HG03196 (cell line): Measurements from ENCODE around the gene USP12.
"Not testable (repeated sequence)": the region's sequence is repeated elsewhere in the genome, so short reads cannot be mapped to it uniquely, and the experiment has no call there.

Experiments
- ATAC-seq: cut with Tn5 transposase; IDR thresholded peaks from one replicate; pipeline ENCODE4 v1.9.1; 2021; ENCODE audit not compliant: unreplicated experiment

Gene USP12

DNA sequence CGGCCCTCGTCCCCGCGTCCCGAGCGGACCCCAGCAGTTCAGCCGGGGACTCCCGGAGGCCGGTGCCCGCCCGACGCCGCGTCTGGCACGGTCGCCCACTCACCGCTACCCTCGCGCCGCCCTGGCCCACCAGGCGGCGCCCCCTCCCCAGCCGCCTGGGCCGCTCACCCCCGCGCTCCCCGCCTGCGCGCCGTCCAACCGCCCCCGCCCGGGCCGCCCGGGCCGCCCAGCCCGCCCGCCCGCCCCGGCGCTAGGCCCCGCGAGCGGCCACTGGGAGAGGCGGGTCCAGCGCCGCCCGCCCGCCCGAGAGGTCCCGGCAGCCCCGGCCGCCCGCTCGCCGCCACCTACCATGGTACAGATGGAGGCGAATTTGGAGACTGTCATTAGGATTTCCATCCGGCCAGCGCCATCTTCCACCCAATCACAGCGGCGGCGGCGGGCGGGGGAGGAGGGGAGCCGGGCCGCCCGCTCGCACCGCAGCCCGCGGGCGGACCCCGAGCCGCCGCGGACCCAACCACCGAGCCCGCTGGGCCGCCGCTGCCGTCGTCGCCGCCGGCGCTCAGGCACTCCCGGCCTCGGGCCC is at the start of gene USP12:
Gene USP12 (minus strand): TSS at position 568 of the 583 bp plus-strand sequence. CDS start 172 bp downstream, at position 396.
- peak; percentile 19 for ATAC-seq

GRCh38 chr13:27219611-27220010 is 48.0 kb upstream of the USP12 start:
- no peak for ATAC-seq

DNA sequence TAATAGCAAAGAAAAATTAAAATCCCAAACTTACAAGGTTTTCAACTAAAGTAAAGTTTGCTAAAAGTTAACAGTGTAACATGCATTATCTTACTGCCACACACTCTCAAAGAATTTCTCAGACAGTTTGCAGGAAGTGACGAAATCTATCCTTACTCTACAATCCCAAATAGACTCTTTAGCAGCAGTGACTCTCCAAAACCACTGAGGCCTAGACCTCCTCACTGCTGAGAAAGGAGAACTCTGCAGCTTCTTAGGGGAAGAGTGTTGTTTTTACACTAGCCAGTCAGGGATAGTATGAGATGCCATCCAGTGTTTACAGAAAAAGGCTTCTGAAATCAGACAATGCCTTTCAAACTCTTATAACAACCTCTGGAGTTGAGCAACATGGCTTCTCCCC is 47.2 kb upstream of the USP12 start:
- ATAC-seq = not testable (repeated sequence)

GRCh38 chr13:27217791-27218190 is 46.2 kb upstream of the USP12 start:
- ATAC-seq = not testable (repeated sequence)

DNA sequence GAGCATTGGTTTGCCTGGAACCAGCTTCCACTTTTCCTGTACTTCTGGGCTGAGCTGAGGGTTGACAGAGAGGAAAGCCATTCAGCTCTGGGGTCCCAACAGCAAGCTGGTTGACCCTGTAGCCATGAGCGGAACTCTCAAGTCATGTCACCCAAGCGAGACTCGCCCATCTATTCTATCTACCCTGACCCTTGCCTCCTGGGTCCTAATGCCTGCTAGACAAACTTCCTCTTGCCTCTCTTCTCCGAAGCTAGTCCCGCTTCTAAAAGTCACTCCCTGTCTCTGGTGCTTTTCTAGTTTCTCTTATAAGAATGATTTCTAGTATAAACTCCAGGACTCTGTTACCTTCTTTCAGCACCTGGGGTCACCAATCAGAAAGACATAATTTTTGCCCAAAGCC is 41.8 kb upstream of the USP12 start:
- not testable (repeated sequence) for ATAC-seq

DNA sequence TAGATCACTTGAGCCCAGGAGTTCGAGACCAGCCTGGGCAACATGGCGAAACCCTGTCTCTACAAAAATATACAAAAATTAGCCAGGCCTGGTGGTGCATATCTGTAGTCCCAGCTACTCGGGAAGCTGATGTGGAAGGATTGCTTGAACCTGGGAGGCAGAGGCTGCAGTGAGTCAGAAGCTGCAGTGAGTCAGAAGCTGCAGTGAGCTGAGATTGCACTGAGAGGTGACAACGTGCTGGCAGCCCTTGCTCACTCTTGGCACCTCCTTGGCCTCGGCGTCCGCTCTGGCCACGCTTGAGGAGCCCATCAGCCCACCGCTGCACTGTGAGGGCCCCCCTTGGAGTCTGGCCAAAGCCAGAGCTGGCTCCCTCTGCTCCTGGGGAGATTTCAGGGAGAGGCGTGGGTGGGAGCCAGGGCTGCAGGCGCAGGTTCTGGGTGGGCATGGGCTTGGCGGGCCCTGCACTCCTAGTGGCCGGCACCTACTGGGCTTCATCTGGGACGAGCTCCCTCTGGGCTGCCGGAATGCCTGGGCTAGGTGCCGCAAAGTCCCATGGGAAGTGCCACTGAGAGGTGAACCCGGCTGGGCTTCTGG is 40.3 kb upstream of the USP12 start:
- ATAC-seq = no peak

DNA sequence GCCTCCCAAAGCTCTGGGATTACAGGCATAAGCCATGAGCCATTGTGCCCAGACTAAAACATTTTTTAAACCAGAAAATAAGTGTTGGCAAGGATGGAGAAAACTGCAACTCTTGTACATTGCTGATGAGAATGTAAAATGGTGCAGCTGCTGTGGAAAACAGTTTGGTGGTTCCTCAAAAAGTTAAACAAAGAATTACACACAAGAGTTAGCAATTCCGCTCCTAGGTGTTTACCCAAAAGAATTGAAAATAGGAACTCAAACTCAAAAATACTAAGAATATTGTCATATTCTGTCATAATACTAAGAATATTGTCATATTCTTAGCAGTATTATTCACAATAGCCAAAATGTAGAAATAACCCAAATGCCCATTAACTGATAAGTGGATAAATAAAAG is 39.7 kb upstream of the USP12 start:
- ATAC-seq = no peak

- no peak for ATAC-seq
These were observed 36.9 kb upstream of the USP12 start for GRCh38 chr13:27208514-27208913.

- no peak for ATAC-seq
These were observed 32.2 kb upstream of the USP12 start for GRCh38 chr13:27203854-27204253.

DNA sequence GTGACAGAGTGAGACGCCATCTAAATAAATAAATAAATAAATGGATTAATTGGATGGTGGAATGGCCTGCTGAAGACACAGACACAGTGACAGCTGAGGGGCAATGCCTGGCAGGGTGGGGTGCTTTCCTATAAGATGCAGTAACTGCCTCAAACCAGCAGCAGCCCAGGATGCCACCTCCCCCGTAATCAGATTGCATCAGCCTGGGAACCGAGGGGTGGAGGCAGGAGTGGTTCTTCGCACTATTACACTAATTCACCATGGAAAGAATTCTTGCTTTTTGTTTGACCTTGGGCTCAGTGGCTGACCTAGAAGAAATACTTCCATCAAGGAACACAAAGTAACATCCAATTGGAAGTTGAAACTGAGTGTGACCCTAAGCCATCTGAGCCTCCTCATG is 31.6 kb upstream of the USP12 start:
- ATAC-seq = no peak

DNA sequence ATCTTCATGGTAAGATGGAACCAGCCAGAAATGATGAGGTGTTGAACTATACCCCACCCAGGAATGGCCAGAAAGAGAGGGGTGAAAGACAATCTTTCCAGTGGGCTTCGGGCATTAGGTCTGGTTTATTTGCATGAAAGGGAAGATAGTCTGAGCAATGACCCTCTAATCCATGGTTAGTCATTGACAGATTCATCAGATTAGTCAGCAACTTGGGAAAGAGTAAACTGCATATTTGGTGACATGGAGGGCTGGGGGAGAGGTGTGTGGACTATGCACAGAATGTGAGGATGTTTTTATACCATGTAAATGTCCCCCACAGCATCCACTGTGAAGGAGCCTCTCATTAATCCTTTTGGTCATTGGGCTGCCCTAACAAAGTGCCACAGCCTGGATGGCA is 30.1 kb upstream of the USP12 start:
- ATAC-seq = no peak

GRCh38 chr13:27200413-27201070 is 28.9 kb upstream of the USP12 start:
- no peak for ATAC-seq

DNA sequence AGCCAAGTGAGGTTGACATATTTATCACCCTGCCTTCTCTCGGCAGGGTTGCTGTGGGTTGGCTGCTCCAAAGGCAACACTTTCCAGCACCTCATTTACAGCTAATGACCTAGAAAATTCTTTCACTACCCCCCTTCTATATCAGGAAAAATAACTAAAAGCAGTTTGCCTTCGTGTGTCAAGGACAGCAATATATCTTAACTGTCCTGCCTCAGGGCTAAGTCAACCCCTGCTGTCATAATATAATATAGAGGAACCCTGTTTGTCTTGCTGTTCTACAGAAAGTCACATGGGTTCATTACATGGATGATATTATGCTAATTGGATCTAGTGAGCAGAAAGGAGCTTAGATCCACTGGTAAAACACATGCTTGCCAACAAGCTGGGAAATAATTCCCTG is 28.1 kb upstream of the USP12 start:
- no peak for ATAC-seq

DNA sequence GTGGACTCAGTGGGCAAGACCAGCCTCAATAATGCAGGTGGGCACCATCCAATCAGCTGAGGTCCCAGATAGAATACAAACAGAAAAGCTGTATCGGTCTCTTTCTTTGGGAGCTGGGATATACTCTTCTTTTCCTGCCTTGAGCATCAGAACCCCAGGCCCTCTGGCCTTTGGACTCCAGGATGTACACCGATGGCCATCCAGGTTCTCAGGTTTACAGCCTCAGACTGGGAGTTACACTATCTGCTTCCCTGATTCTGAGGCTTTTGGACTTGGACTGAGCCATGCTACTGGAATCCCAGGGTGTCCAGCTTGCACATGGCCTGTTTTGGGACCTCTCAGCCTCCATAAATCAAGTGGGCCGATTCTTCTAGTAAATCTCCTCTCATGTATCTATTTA is 27.6 kb upstream of the USP12 start:
- ATAC-seq = no peak

- no peak for ATAC-seq
These were observed 23.5 kb upstream of the USP12 start for GRCh38 chr13:27194895-27195764.

DNA sequence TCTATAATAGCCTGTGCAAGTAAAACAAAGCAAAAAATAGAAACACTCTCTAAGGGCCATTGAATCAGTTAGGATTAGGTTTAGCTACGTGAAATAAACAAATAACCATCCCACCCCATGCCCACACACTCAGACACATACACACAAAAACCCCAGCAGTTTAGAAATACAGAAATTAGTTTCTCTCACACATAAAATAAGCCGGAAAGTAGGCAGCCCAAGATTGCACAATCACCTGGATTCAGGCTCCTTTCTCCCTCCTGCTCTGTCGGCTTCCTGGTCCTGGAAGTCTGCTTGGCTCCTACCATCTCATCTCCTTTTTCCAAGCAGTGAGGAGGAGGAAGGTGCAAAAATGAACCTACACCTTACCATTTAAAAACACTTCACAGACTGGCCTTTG is 22.6 kb upstream of the USP12 start:
- no peak for ATAC-seq

- no peak for ATAC-seq
These were observed 21.9 kb upstream of the USP12 start for GRCh38 chr13:27193496-27193895.

DNA sequence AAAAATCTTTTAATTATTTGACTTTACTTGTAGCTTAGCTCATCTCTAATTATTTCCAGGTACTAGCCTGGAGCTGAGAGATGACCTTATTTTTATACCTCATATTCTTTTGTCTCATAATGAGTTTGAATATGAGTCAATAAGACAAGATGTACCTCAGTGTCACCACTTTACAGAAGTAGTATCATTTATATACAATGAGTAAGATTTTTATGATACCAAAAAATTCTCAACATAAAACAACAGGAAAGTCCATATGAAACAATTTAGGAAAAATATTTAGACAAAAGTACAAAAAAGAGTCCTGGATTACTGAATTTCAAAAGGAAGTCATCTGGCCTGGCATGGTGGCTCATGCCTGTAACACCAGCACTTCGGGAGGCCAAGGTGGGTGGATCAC is 21.4 kb upstream of the USP12 start:
- no peak for ATAC-seq

DNA sequence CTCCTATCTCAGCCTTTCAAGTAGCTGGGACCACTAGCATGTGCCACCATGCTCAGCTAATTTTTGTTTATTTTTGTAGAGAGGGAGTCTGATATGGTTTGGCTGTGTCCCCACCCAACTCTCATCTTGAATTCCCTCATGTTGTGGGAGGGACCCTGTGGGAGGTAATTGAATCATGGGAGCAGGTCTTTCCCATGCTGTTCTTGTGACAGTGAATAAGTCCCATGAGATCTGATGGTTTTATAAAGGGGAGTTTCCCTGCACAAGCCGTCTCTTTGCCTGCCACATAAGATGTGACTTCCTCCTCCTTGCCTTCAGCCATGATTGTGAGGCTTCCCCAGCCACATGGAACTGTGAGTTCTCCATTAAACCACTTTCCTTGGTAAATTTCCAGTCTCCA is 20.8 kb upstream of the USP12 start:
- ATAC-seq = not testable (repeated sequence)

DNA sequence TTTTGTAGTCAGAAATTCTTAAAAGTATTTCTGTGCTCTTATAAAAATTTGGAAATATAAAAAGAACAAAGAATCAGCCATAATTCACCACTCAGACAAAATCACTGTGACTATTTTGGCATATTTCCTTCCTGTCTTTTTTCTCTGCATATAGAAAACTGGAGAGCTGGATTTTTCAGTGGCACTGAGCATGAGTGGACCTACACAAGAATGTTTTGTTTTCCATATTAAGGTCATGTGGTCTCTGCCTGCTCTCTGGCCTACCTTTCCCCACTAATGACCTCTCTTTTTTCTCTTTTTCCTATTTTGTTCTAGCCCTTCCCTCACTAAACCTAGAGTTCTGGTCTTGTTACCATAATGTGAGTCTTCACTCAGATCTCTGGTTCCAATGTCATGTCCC is 17.6 kb upstream of the USP12 start:
- no peak for ATAC-seq

GRCh38 chr13:27188239-27188638 is 16.6 kb upstream of the USP12 start:
- ATAC-seq = no peak

DNA sequence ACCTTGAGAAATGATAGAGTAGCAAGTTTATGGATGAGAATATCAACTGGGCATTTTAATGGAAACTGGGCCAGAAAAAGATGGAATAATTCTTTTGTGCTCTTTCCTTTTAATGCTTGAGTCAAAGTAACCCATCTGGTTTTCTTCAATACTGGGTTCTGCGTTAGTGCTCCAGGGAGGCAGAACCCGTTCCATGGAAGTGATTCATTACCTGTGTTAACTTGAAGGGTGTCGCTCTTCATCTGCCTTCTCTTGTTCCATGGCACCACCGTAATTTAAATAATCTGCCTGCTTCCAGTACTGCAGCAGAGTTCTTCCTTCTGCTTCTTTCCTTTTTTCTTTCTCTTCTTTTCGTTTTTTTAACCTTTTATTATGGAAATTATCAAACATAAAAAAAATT is 14.7 kb upstream of the USP12 start:
- no peak for ATAC-seq
